Loucy (cell line): ENCODE data around the gene ATP1A1.

Experiments used
- H2AFZ ChIP-seq: fragments of 200-600 bp; sonication (generic); 2 replicates; pipeline ENCODE4 v1.6.0; 2016; ENCODE audit warnings: antibody characterized with exemption, mild to moderate bottlenecking, low read length, moderate library complexity
- H3F3A ChIP-seq: fragments of 200-600 bp; 2 replicates; pipeline ENCODE4 v1.6.0; 2016; ENCODE audit warnings: antibody characterized with exemption, low read depth, mild to moderate bottlenecking
- H3K27me3 ChIP-seq: fragments of 200-600 bp; sonication (generic); 2 replicates; pipeline ENCODE4 v1.6.1; 2014; ENCODE audit warnings: low read length, mild to moderate bottlenecking; ENCODE audit not compliant: insufficient read depth, poor library complexity, severe bottlenecking
- H3K36me3 ChIP-seq: fragments of 200-600 bp; sonication (generic); 2 replicates; pipeline ENCODE4 v1.6.1; 2016; ENCODE audit warnings: low read length; ENCODE audit not compliant: insufficient read depth
- H3K4me1 ChIP-seq: fragments of 200-600 bp; sonication (generic); 2 replicates; pipeline ENCODE4 v1.5.1; 2014; ENCODE audit warnings: low read length, mild to moderate bottlenecking; ENCODE audit not compliant: insufficient read depth, poor library complexity, severe bottlenecking
- H3K4me2 ChIP-seq: fragments of 200-600 bp; sonication (generic); 2 replicates; pipeline ENCODE4 v1.6.0; 2014; ENCODE audit warnings: antibody characterized with exemption, low read length, low read depth, mild to moderate bottlenecking; ENCODE audit not compliant: poor library complexity, severe bottlenecking
- H3K4me3 ChIP-seq: fragments of 200-600 bp; sonication (generic); 2 replicates; pipeline ENCODE4 v1.5.1; 2014; ENCODE audit warnings: low read length, mild to moderate bottlenecking, mixed read lengths; ENCODE audit not compliant: poor library complexity, severe bottlenecking
- H3K79me2 ChIP-seq: fragments of 200-600 bp; sonication (generic); 2 replicates; pipeline ENCODE4 v1.6.1; 2014; ENCODE audit warnings: low read length; ENCODE audit not compliant: insufficient read depth
- H3K9ac ChIP-seq: fragments of 200-600 bp; sonication (generic); 2 replicates; pipeline ENCODE4 v1.6.0; 2014; ENCODE audit warnings: mild to moderate bottlenecking, low read depth, low read length, moderate library complexity; ENCODE audit not compliant: poor library complexity, severe bottlenecking
- H3K9me2 ChIP-seq: fragments of 200-600 bp; sonication (generic); replicated peaks from 2 replicates; pipeline ENCODE4 v1.6.1; 2016; ENCODE audit warnings: low read depth, low read length, mixed read lengths
- H3K9me3 ChIP-seq: fragments of 200-600 bp; sonication (generic); 2 replicates; pipeline ENCODE4 v1.6.1; 2014; ENCODE audit warnings: mild to moderate bottlenecking, antibody characterized with exemption, low read length, low read depth; ENCODE audit not compliant: insufficient read depth
- H4K20me1 ChIP-seq: fragments of 200-600 bp; sonication (generic); 2 replicates; pipeline ENCODE4 v1.6.0; 2014; ENCODE audit warnings: antibody characterized with exemption, low read length, mild to moderate bottlenecking; ENCODE audit not compliant: insufficient read depth, poor library complexity, severe bottlenecking
- CTCF ChIP-seq: fragments of 200-600 bp; sonication (generic); conservative IDR thresholded peaks from 2 replicates; pipeline ENCODE4 v1.5.1; 2014; ENCODE audit warnings: mild to moderate bottlenecking, antibody characterized with exemption, low read length
- EZH2phosphoT487 ChIP-seq: fragments of 200-600 bp; IDR thresholded peaks from 2 replicates; pipeline ENCODE4 v1.6.1; 2018; ENCODE audit warnings: antibody characterized with exemption, mild to moderate bottlenecking, moderate library complexity, borderline replicate concordance

Gene ATP1A1

GRCh38 chr1:116415200-116415698 is 42.2 kb downstream of the ATP1A1 start:
- Histone ChIP-seq H3K79me2 (peaks cover 13% of the 10 kb centered on the region), H3K4me1 (peaks cover 28% of the 10 kb centered on the region)

GRCh38 chr1:116415699-116416533 is 42.9 kb downstream of the ATP1A1 start:
- peaks cover 28% of the 10 kb centered on the region for H3K4me1 ChIP-seq
- TF ChIP-seq CTCF = no peak
- TF ChIP-seq EZH2phosphoT487 = no peak
- H4K20me1 ChIP-seq = no peaks in the 10 kb centered on the region
- H2AFZ ChIP-seq = no peak overlapping the region
- no peaks in the 10 kb centered on the region for H3K9me2 ChIP-seq
- no peak overlapping the region for H3K4me2 ChIP-seq
- no peaks in the 10 kb centered on the region for H3K9me3 ChIP-seq
- H3K79me2 ChIP-seq = peaks cover 13% of the 10 kb centered on the region
- no peak overlapping the region for H3K9ac ChIP-seq
- H3K36me3 ChIP-seq = no peaks in the 10 kb centered on the region
- no peaks in the 10 kb centered on the region for H3K27me3 ChIP-seq
- no peaks in the 10 kb centered on the region for H3F3A ChIP-seq
- H3K4me3 ChIP-seq = no peak overlapping the region

More at GRCh38 chr1:116415200-116415698, 42.2 kb downstream of the ATP1A1 start:
- TF ChIP-seq CTCF = no peak
- TF ChIP-seq EZH2phosphoT487 = no peak
- Histone ChIP-seq H3K9me3 (no peaks in the 10 kb centered on the region), H3K4me2 (no peak overlapping the region), H4K20me1 (no peaks in the 10 kb centered on the region), H3K36me3 (no peaks in the 10 kb centered on the region), H3K9me2 (no peaks in the 10 kb centered on the region), H3K4me3 (no peak overlapping the region), H3K27me3 (no peaks in the 10 kb centered on the region), H2AFZ (no peak overlapping the region), H3K9ac (no peak overlapping the region), H3F3A (no peaks in the 10 kb centered on the region)

- Histone ChIP-seq H3K79me2 (peaks cover 13% of the 10 kb centered on the region), H2AFZ (no peak overlapping the region), H3K9me3 (no peaks in the 10 kb centered on the region), H3K9ac (peak overlapping the region; percentile 90), H3K36me3 (no peaks in the 10 kb centered on the region), H3K4me1 (peaks cover 28% of the 10 kb centered on the region), H4K20me1 (no peaks in the 10 kb centered on the region), H3K4me3 (peak overlapping the region; percentile 84), H3F3A (no peaks in the 10 kb centered on the region), H3K4me2 (peak overlapping the region; percentile 79), H3K27me3 (no peaks in the 10 kb centered on the region), H3K9me2 (no peaks in the 10 kb centered on the region)
- TF ChIP-seq EZH2phosphoT487 = no peak
- TF ChIP-seq CTCF = no peak
Observed at GRCh38 chr1:116416854-116417513, 43.9 kb downstream of the ATP1A1 start.
